SK-N-SH treated with all-trans-retinoic acid at 6 μM for 48 hours (cell line): ENCODE measurements around the gene PSMB1.

Experiments
- ATAC-seq: fragments of 200-7000 bp; cut with Tn5 transposase; 3 replicates; pipeline ENCODE4 v1.9.1; 2020; ENCODE audit warnings: mild to moderate bottlenecking, moderate library complexity
- ARNTL ChIP-seq: fragments of 450-650 bp; formaldehyde crosslinking; IDR thresholded peaks from 2 replicates; pipeline ENCODE4 v1.5.0; 2020; ENCODE audit warnings: low read depth, mild to moderate bottlenecking, moderate library complexity, borderline replicate concordance
- BACH2 ChIP-seq: fragments of 250-450 bp; sonication (Bioruptor Pico); IDR thresholded peaks from 2 replicates; pipeline ENCODE4 v1.9.0; 2021; ENCODE audit warnings: mild to moderate bottlenecking, borderline replicate concordance
- CREB5 ChIP-seq: fragments of 250-450 bp; sonication (Bioruptor Pico); IDR thresholded peaks from 2 replicates; pipeline ENCODE4 v1.5.1; 2020; ENCODE audit warnings: low read depth, mild to moderate bottlenecking, moderate library complexity
- ESRRG ChIP-seq: fragments of 250-450 bp; sonication (Bioruptor Pico); IDR thresholded peaks from 2 replicates; pipeline ENCODE4 v1.6.1; 2021; ENCODE audit warnings: mild to moderate bottlenecking
- GLIS3 ChIP-seq: fragments of 250-450 bp; sonication (Bioruptor Pico); IDR thresholded peaks from 2 replicates; pipeline ENCODE4 v1.5.0; 2020; ENCODE audit warnings: mild to moderate bottlenecking, moderate library complexity
- ISL1 ChIP-seq: fragments of 250-450 bp; sonication (Bioruptor Pico); IDR thresholded peaks from 2 replicates; pipeline ENCODE4 v2.1.2; 2022; ENCODE audit warnings: mild to moderate bottlenecking, moderate library complexity
- OSR1 ChIP-seq: fragments of 250-450 bp; sonication (Bioruptor Pico); IDR thresholded peaks from 2 replicates; pipeline ENCODE4 v1.8.0; 2022; ENCODE audit warnings: moderate library complexity, mild to moderate bottlenecking, inconsistent platforms
- POU6F1 ChIP-seq: fragments of 250-450 bp; sonication (Bioruptor Pico); IDR thresholded peaks from 2 replicates; pipeline ENCODE4 v1.8.0; 2021; ENCODE audit warnings: low read depth, mild to moderate bottlenecking, moderate library complexity, borderline replicate concordance
- PPARA ChIP-seq: fragments of 250-450 bp; sonication (Bioruptor Pico); IDR thresholded peaks from 2 replicates; pipeline ENCODE4 v1.5.0; 2020; ENCODE audit warnings: mild to moderate bottlenecking, borderline replicate concordance
- RARB ChIP-seq: fragments of 250-450 bp; sonication (Bioruptor Pico); IDR thresholded peaks from 2 replicates; pipeline ENCODE4 v1.8.0; 2021; ENCODE audit warnings: mild to moderate bottlenecking, moderate library complexity
- SNAI2 ChIP-seq: fragments of 250-450 bp; sonication (Bioruptor Pico); IDR thresholded peaks from 2 replicates; pipeline ENCODE4 v1.5.0; 2020; ENCODE audit warnings: mild to moderate bottlenecking, moderate library complexity
- TCF4 ChIP-seq: fragments of 250-450 bp; sonication (Bioruptor Pico); IDR thresholded peaks from 2 replicates; pipeline ENCODE4 v1.8.0; 2021; ENCODE audit warnings: mild to moderate bottlenecking, moderate library complexity, borderline replicate concordance
- TOX ChIP-seq: fragments of 250-450 bp; sonication (Bioruptor Pico); IDR thresholded peaks from 2 replicates; pipeline ENCODE4 v1.8.0; 2021; ENCODE audit warnings: mild to moderate bottlenecking, moderate library complexity, borderline replicate concordance
- TSHZ2 ChIP-seq: fragments of 250-450 bp; sonication (Bioruptor Pico); IDR thresholded peaks from 2 replicates; pipeline ENCODE4 v1.5.0; 2020; ENCODE audit warnings: mild to moderate bottlenecking, moderate library complexity
- ZC3H10 ChIP-seq: fragments of 250-450 bp; sonication (Bioruptor Pico); IDR thresholded peaks from 2 replicates; pipeline ENCODE4 v1.5.1; 2021; ENCODE audit warnings: mild to moderate bottlenecking, moderate library complexity
- ZFP3 ChIP-seq: fragments of 250-450 bp; sonication (Bioruptor Pico); IDR thresholded peaks from 2 replicates; pipeline ENCODE4 v1.5.0; 2020; ENCODE audit warnings: mild to moderate bottlenecking, moderate library complexity
- ZFP30 ChIP-seq: fragments of 450-650 bp; formaldehyde crosslinking; IDR thresholded peaks from 2 replicates; pipeline ENCODE4 v1.5.0; 2022; ENCODE audit warnings: mild to moderate bottlenecking, moderate library complexity
- ZNF565 ChIP-seq: fragments of 450-650 bp; formaldehyde crosslinking; conservative IDR thresholded peaks from 2 replicates; pipeline ENCODE4 v1.5.0; 2020; ENCODE audit warnings: low read depth, mild to moderate bottlenecking, moderate library complexity
- ZNF70 ChIP-seq: fragments of 450-650 bp; formaldehyde crosslinking; IDR thresholded peaks from 2 replicates; pipeline ENCODE4 v1.5.0; 2020; ENCODE audit warnings: mild to moderate bottlenecking, moderate library complexity
- TF ChIP-seq, protein P1 (sequence below): fragments of 250-450 bp; sonication (Bioruptor Pico); IDR thresholded peaks from 2 replicates; pipeline ENCODE4 v1.8.0; 2020; ENCODE audit warnings: mild to moderate bottlenecking, moderate library complexity, borderline replicate concordance
- TF ChIP-seq, protein P2 (sequence below): fragments of 250-450 bp; sonication (Bioruptor Pico); IDR thresholded peaks from 2 replicates; pipeline ENCODE4 v1.5.1; 2021; ENCODE audit warnings: mild to moderate bottlenecking, moderate library complexity

The PSMB1 gene

DNA sequence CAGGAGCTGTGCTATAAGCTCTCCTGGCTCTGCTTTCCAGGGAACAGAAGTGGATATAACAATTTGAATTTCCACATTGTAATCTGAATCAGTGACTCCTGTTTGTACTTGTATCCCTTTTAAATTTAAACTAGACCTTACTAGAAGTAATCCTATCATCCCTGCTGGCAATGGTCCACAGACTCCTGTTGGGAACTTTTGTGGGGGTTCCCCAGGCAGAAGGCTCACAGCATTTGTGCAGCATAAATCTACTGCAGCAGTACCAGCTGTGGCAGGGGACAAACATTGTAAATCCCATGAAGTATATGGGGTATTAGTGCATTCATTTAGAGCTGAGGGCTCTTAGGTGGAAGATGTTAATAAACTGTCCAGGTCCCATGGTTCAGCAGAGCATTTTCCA, 43.3 kb upstream of the PSMB1 start:
- TF ChIP-seq POU6F1 (CRISPR knock-in tag) (no peak), SNAI2 (CRISPR knock-in tag) (no peak), ZFP3 (CRISPR knock-in tag) (no peak), ARNTL (CRISPR knock-in tag) (no peak), TOX (CRISPR knock-in tag) (no peak), ZC3H10 (CRISPR knock-in tag) (no peak), OSR1 (CRISPR knock-in tag) (no peak), GLIS3 (CRISPR knock-in tag) (no peak), TCF4 (CRISPR knock-in tag) (no peak), BACH2 (CRISPR knock-in tag) (no peak), ZFP30 (no peak), ZNF565 (CRISPR knock-in tag) (no peak), ESRRG (CRISPR knock-in tag) (no peak)
- TF ChIP-seq, protein P1, sequence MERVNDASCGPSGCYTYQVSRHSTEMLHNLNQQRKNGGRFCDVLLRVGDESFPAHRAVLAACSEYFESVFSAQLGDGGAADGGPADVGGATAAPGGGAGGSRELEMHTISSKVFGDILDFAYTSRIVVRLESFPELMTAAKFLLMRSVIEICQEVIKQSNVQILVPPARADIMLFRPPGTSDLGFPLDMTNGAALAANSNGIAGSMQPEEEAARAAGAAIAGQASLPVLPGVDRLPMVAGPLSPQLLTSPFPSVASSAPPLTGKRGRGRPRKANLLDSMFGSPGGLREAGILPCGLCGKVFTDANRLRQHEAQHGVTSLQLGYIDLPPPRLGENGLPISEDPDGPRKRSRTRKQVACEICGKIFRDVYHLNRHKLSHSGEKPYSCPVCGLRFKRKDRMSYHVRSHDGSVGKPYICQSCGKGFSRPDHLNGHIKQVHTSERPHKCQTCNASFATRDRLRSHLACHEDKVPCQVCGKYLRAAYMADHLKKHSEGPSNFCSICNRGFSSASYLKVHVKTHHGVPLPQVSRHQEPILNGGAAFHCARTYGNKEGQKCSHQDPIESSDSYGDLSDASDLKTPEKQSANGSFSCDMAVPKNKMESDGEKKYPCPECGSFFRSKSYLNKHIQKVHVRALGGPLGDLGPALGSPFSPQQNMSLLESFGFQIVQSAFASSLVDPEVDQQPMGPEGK = no peak
- TF ChIP-seq, all 23 proteins: peak for 0
- ATAC-seq = no peak

- TF ChIP-seq RARB (no peak), OSR1 (CRISPR knock-in tag) (no peak), ISL1 (CRISPR knock-in tag) (no peak), TSHZ2 (CRISPR knock-in tag) (no peak), POU6F1 (CRISPR knock-in tag) (no peak), TOX (CRISPR knock-in tag) (no peak), ZFP30 (no peak), ZFP3 (CRISPR knock-in tag) (no peak)
- TF ChIP-seq, protein P2, sequence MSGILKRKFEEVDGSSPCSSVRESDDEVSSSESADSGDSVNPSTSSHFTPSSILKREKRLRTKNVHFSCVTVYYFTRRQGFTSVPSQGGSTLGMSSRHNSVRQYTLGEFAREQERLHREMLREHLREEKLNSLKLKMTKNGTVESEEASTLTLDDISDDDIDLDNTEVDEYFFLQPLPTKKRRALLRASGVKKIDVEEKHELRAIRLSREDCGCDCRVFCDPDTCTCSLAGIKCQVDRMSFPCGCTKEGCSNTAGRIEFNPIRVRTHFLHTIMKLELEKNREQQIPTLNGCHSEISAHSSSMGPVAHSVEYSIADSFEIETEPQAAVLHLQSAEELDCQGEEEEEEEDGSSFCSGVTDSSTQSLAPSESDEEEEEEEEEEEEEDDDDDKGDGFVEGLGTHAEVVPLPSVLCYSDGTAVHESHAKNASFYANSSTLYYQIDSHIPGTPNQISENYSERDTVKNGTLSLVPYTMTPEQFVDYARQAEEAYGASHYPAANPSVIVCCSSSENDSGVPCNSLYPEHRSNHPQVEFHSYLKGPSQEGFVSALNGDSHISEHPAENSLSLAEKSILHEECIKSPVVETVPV (CRISPR knock-in tag) = no peak
These were observed 37.6 kb upstream of the PSMB1 start for GRCh38 chr6:170590725-170591124.

GRCh38 chr6:170584954-170585498, 31.9 kb upstream of the PSMB1 start:
- peak; percentile 12 for ATAC-seq
- TF ChIP-seq ZNF565 (CRISPR knock-in tag) = no peak
- no peak for TF ChIP-seq PPARA (CRISPR knock-in tag)
- TF ChIP-seq ZNF70 (CRISPR knock-in tag) = no peak
- TF ChIP-seq ZC3H10 (CRISPR knock-in tag) = no peak
- no peak for TF ChIP-seq POU6F1 (CRISPR knock-in tag)
- TF ChIP-seq CREB5 (CRISPR knock-in tag) = no peak
- no peak for TF ChIP-seq RARB
- TF ChIP-seq ZFP3 (CRISPR knock-in tag) = no peak
- no peak for TF ChIP-seq TSHZ2 (CRISPR knock-in tag)
- TF ChIP-seq ARNTL (CRISPR knock-in tag) = no peak
- TF ChIP-seq SNAI2 (CRISPR knock-in tag) = no peak
- no peak for TF ChIP-seq OSR1 (CRISPR knock-in tag)
- TF ChIP-seq GLIS3 (CRISPR knock-in tag) = no peak

More at GRCh38 chr6:170590725-170591124, 37.6 kb upstream of the PSMB1 start:
- no peak for ATAC-seq
